Common myeloid progenitor, CD34-positive (primary cell): ENCODE measurements around the gene HNRNPR.
A peak's percentile ranks its signal among the peaks of the same experiment; 100 is the strongest.

Experiments
- CTCF ChIA-PET: fragments of 350-600 bp; sonication (Branson Sonifier 250); formaldehyde crosslinking; loops from one replicate; lab custom pipeline; 2021; ENCODE audit warnings: antibody characterized with exemption; lab: Charles Lee
- POLR2A ChIA-PET: fragments of 350-600 bp; sonication (Branson Sonifier 250); formaldehyde crosslinking; loops from one replicate; lab custom pipeline; 2021; ENCODE audit warnings: antibody characterized with exemption; lab: Charles Lee
- DNase-seq, 3 donors: peaks; one replicate each; pipeline versions ENCODE4 v3.0.0 to v3.0.0-alpha.2; 2013
- H3K27ac ChIP-seq, 2 experiments: 1 replicate in 1 of 2; 2 replicates in 1 of 2; pipeline ENCODE4 v1.7.0; 2013; ENCODE audit warnings: inconsistent platforms in 2 of 2, low read length in 2 of 2, mild to moderate bottlenecking in 2 of 2, low read depth in 1 of 2, moderate library complexity in 1 of 2; ENCODE audit not compliant: severe bottlenecking in 2 of 2, insufficient read depth in 1 of 2, poor library complexity in 1 of 2
- H3K27me3 ChIP-seq, 5 experiments: replicated peaks in 2 of 5; 1 replicate in 3 of 5; 2 replicates in 2 of 5; pipeline versions ENCODE4 v1.6.1 to v1.7.0; 2013; ENCODE audit warnings: low read length in 4 of 5, mild to moderate bottlenecking in 2 of 5, moderate library complexity in 2 of 5, inconsistent platforms in 1 of 5; ENCODE audit not compliant: insufficient read depth in 5 of 5, control insufficient read depth in 4 of 5
- H3K36me3 ChIP-seq, 4 experiments: 1 replicate in 2 of 4; 2 replicates in 2 of 4; pipeline versions ENCODE4 v1.6.1 to v1.7.0; 2013; ENCODE audit warnings: low read length in 3 of 4, control low read depth in 1 of 4, mild to moderate bottlenecking in 1 of 4; ENCODE audit not compliant: control insufficient read depth in 4 of 4, insufficient read depth in 4 of 4
- H3K4me1 ChIP-seq, 4 experiments: 1 replicate in 3 of 4; 2 replicates in 1 of 4; pipeline versions ENCODE4 v1.6.1 to v1.7.1; 2013; ENCODE audit warnings: low read length in 3 of 4, mild to moderate bottlenecking in 3 of 4, control low read depth in 1 of 4, inconsistent platforms in 1 of 4, moderate library complexity in 1 of 4; ENCODE audit not compliant: control insufficient read depth in 4 of 4, insufficient read depth in 4 of 4; ENCODE audit errors: control extremely low read depth in 1 of 4
- H3K4me3 ChIP-seq, 7 experiments: 1 replicate in 4 of 7; 2 replicates in 3 of 7; pipeline versions ENCODE4 v1.5.1 to v1.7.0; 2013; ENCODE audit warnings: mild to moderate bottlenecking in 7 of 7, low read length in 6 of 7, moderate library complexity in 6 of 7, inconsistent platforms in 2 of 7, low read depth in 2 of 7, control low read depth in 1 of 7; ENCODE audit not compliant: insufficient read depth in 4 of 7, control insufficient read depth in 1 of 7; ENCODE audit errors: extremely low read depth in 1 of 7
- H3K9me3 ChIP-seq, 5 experiments: 1 replicate in 4 of 5; 2 replicates in 1 of 5; pipeline versions ENCODE4 v1.6.1 to v1.7.1; 2013; ENCODE audit warnings: low read length in 4 of 5, mild to moderate bottlenecking in 2 of 5, inconsistent platforms in 1 of 5, low read depth in 1 of 5, moderate library complexity in 1 of 5; ENCODE audit not compliant: control insufficient read depth in 4 of 5, insufficient read depth in 2 of 5; ENCODE audit errors: control extremely low read depth in 1 of 5
- WGBS: methylation state at CpG from one replicate; pipeline ENCODE4 v1.1.5; 2013; ENCODE audit not compliant: insufficient coverage; 5-methylcytosine and 5-hydroxymethylcytosine counted together

HNRNPR gene

DNA sequence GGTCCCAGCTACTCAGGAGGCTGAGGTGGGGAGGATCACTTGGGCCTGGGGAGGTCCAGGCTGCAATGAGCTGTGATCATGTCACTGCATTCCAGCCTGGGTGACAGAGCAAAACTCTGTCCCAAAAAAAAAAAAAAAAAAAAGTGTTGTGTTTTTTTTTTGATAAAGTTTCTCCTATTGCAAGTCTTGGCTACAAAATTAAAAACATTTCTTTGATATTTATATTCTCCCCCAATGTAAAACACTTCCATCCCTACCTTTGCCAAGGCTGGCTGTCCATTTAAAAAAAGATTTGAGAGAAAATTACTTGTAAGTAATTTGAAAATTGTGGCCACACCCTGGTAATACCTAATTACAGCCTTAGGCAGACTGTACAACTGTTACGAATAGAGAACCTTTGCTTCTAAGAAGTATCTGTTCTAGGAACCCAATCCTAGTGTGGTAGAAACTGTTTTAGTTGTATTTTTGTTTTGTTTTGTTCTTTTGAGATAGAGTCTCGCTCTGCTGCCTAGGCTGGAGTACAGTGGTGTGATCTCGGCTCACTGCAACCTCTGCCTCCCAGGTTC is 14.3 kb upstream of the HNRNPR start:
- WGBS = 100% methylated on average over 1 of the region's 3 CpGs
- Histone ChIP-seq H3K4me1 (no peaks in the 10 kb centered on the region), H3K4me3 (no peak overlapping the region), H3K27ac (no peak overlapping the region), H3K36me3 (peaks cover 26 to 47% (median 35%) of the 10 kb centered on the region in 4 experiments), H3K9me3 (peaks cover 10 to 56% (median 38%) of the 10 kb centered on the region in 5 experiments), H3K27me3 (no peaks in the 10 kb centered on the region)
- ChIA-PET POLR2A (no interaction called here), CTCF (interaction anchor here (2.2 kb wide), 1 partner anchor 44 kb away, joined by 4 read pairs; no protein-coding TSS in a partner anchor)
- peak in 1 of 3 donors; percentile 33 for DNase-seq

DNA sequence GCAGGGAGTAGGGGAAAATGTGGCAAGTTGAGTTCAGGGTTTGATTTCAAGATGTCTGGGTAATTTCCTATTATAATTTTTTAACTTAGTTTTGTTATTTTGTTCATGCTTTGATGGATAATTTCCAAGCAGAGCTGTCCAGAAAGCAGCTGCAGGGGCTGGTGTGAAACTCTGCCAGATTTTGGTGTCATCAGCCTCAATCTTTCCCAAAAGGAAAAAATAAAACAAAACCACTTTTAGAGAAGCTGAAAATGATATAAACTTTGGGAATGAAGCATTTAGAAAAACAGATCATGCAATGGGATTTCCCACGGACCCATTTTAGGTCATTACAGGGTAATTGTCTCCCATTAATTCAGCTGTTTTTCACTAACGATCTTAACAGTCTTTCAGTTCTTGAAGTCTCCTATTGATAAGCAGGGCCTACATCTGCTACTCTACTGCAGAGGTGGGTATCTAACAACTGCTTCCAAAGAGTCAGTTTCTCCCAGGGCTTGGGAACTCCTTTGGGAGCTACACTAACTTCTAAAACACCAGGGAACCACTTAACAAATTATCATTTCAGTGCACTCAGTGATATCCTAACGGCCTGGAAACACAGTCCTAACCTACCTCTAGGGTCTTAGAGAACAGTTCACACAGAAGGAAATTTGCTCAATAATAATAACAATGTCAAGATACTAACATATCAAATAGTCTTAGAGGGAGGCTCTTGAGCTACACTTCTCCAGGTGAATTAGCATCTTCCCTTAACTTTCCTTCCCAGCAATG is 13.2 kb upstream of the HNRNPR start:
- H3K4me3 ChIP-seq = no peak overlapping the region
- H3K27ac ChIP-seq = no peak overlapping the region
- DNase-seq = no peak
- no peaks in the 10 kb centered on the region for H3K27me3 ChIP-seq
- H3K9me3 ChIP-seq = peaks cover 10 to 45% (median 31%) of the 10 kb centered on the region in 5 experiments
- ChIA-PET POLR2A (no interaction called here), CTCF (interaction anchor here (1.0 to 2.2 kb wide), 5 partner anchors 9 to 43 kb away, joined by 3 to 7 read pairs (median 4); partner anchors contain the start of genes HNRNPR and ZNF436)
- WGBS = 89% methylated on average over 2 of the region's 3 CpGs
- no peaks in the 10 kb centered on the region for H3K4me1 ChIP-seq
- peaks cover 18 to 37% (median 25%) of the 10 kb centered on the region in 4 experiments for H3K36me3 ChIP-seq

DNA sequence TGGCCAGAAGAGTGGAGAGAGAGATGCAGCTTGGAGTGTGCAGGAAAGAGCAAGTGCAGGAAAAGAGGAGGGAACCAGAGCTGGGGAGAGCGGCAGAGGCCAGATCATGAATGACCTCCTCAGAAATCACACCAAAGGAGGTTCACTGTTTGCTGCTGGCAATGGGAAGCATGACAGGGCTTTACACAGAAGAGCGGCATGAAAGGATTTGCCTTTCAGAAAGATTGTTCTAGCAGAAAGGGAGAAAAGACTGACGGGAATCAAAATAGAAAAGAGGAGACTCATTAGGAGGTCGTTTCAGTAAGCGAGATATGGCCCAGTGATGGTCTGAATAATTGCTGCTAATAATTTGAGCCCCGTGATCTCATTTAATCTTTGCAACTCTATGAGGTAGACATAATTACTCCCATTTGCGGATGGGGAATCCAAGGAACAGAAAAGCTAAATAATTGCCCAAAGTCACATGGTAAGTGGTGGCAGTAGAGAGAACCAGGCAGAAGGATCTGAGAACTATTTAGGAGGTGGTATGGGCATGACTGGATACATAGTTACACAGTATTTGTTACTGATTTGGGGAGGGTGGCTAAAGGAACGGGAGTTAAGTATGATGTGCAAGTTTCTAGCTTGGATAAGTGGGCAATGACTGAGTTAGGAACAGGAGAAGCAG is 12.5 kb upstream of the HNRNPR start:
- no peak overlapping the region for H3K4me3 ChIP-seq
- DNase-seq = no peak
- H3K4me1 ChIP-seq = no peaks in the 10 kb centered on the region
- 96% methylated on average over 8 of the region's 8 CpGs for WGBS
- H3K36me3 ChIP-seq = peaks cover 11 to 30% (median 19%) of the 10 kb centered on the region in 4 experiments
- no peaks in the 10 kb centered on the region for H3K27me3 ChIP-seq
- ChIA-PET POLR2A (interaction anchor here (0.5 to 1.9 kb wide), 2 partner anchors 12 to 45 kb away, joined by 3 to 4 read pairs; partner anchors contain the start of gene HNRNPR), CTCF (interaction anchor here (1.0 to 1.4 kb wide), 4 partner anchors 10 to 13 kb away, joined by 3 to 7 read pairs (median 4); partner anchors contain the start of genes HNRNPR and ZNF436)
- H3K9me3 ChIP-seq = peaks cover 8 to 38% (median 24%) of the 10 kb centered on the region in 5 experiments
- H3K27ac ChIP-seq = no peak overlapping the region

DNA sequence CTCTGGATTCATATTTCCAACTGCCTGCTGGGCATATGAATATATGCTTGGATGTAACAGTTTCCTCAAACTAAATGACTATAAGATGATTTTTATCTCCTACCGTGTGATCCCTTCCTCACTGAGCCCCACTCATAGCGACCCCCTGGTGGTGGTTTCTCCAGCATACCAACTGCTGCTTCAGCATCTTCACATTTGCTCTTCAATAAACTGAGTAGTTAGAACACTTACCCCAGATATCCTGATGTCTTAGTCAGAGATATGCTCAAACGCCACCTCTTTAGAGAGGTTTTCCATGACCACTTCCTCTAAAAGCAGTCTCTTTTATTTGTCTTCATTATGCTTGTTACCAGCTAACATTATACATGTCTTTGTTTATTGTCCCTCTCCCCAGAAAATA is 10.2 kb upstream of the HNRNPR start:
- 39% methylated on average over 3 of the region's 3 CpGs for WGBS
- H3K9me3 ChIP-seq = peaks cover 0 to 15% (median 5%) of the 10 kb centered on the region in 5 experiments
- ChIA-PET CTCF (interaction anchor here (1.1 to 1.5 kb wide), 2 partner anchors 10 to 141 kb away, joined by 3 read pairs; no protein-coding TSS in a partner anchor), POLR2A (no interaction called here)
- H3K36me3 ChIP-seq = peaks cover 0 to 6% (median 0%) of the 10 kb centered on the region in 4 experiments
- H3K27ac ChIP-seq = no peak overlapping the region
- DNase-seq = peak in 2 of 3 donors; percentile 59 to 80
- no peaks in the 10 kb centered on the region for H3K27me3 ChIP-seq
- no peak overlapping the region for H3K4me3 ChIP-seq
- no peaks in the 10 kb centered on the region for H3K4me1 ChIP-seq

DNA sequence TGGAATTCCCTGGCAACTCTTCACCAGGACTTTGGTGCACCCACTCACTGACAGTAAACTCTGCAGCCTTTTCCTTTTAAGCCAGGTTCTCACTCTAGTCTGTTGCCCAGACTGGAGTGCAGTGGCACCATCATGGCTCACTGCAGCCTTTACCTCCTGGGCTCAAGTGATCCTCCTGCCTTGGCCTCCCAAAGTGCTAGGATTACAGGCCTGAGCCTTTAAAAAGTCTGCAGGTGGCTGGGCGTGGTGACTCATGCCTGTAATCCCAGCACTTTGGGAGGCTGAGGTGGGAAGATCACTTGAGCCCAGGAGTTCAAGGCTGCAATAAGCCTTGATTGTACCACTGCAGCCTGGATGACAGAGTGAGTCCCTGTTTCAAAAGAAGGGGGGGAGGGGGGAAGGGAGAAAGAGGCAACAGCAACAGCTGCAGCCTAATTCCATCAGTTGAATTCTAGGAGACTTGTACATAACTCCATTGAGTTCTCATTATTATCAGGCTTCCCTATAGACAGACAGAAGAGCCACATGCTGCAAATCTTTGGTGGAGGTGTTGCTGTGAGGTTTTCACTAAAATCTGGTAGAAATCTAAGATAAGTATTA is 8.1 kb upstream of the HNRNPR start:
- no peak for DNase-seq
- ChIA-PET CTCF (no interaction called here), POLR2A (no interaction called here)
- Histone ChIP-seq H3K4me3 (no peak overlapping the region), H3K9me3 (peaks cover 0 to 4% (median 0%) of the 10 kb centered on the region in 5 experiments), H3K27ac (no peak overlapping the region), H3K36me3 (peaks cover 0 to 3% (median 0%) of the 10 kb centered on the region in 4 experiments), H3K4me1 (no peaks in the 10 kb centered on the region), H3K27me3 (no peaks in the 10 kb centered on the region)
- WGBS = 100% methylated on average over 1 of the region's 1 CpG

DNA sequence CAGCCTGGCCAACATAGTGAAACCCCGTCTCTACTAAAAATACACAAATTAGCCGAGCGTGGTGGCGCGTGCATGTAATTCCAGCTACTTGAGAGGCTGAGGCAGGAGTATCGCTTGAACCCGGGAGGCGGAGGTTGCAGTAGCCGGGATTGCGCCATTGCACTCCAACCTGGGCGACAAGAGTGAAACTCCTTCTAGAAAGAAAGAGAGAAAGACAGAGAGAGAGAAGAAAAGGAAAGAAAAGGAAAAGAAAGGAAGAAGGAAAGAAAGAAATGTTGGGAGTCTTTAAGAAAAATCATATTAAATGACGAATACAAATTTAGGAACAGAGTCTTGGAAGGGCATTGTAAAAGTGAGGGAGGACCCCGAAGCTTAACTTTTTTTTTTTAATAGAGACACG is 1.8 kb upstream of the HNRNPR start:
- ChIA-PET POLR2A (interaction anchor here (0.6 kb wide), 1 partner anchor 894 kb away, joined by 4 read pairs; no protein-coding TSS in a partner anchor), CTCF (interaction anchor here (1.6 to 1.7 kb wide), 3 partner anchors 11 to 22 kb away, joined by 4 to 7 read pairs (median 6); no protein-coding TSS in a partner anchor)
- Histone ChIP-seq H3K9me3 (no peaks in the 10 kb centered on the region), H3K27me3 (no peaks in the 10 kb centered on the region), H3K4me3 (no peak overlapping the region), H3K36me3 (no peaks in the 10 kb centered on the region), H3K4me1 (peaks cover 20 to 30% (median 24%) of the 10 kb centered on the region in 4 experiments), H3K27ac (no peak overlapping the region)
- WGBS = 97% methylated on average over 12 of the region's 14 CpGs
- DNase-seq = no peak
